ENCODE measurements around the gene KRTAP5-2.

GRCh38 chr11:1563697-1564534, 34.2 kb downstream of the KRTAP5-2 start:
- no peak for TF ChIP-seq SIN3A (conservative IDR thresholded peaks at IDR 0.05 in 1 of 2, IDR thresholded peaks at IDR 0.05 in 1 of 2; ENCODE audit: low read depth in 1 of 2, low read length in 2 of 2)
- TF ChIP-seq ASH2L (IDR thresholded peaks at IDR 0.05; ENCODE audit: low read length): no peak
- no peak for TF ChIP-seq JUND (IDR thresholded peaks at IDR 0.05; ENCODE audit: low read length)
- no peak for TF ChIP-seq CTCF (IDR thresholded peaks at IDR 0.05; ENCODE audit: control extremely low read depth in 1 of 3, insufficient read depth in 1 of 3, low read depth in 1 of 3, low read length in 3 of 3)
- TF ChIP-seq POLR2AphosphoS5 (IDR thresholded peaks at IDR 0.05; ENCODE audit: low read depth, low read length): no peak
- TF ChIP-seq CREB1 (IDR thresholded peaks at IDR 0.05): no peak
- no peak for TF ChIP-seq POLR2A (IDR thresholded peaks at IDR 0.05; ENCODE audit: control extremely low read depth in 1 of 2, low read depth in 2 of 2, low read length in 2 of 2)
- TF ChIP-seq MAFK (IDR thresholded peaks at IDR 0.05; ENCODE audit: low read depth, low read length): no peak
- TF ChIP-seq RAD21 (IDR thresholded peaks at IDR 0.05 in 1 of 2, conservative IDR thresholded peaks at IDR 0.05 in 1 of 2; ENCODE audit: low read depth in 2 of 2, low read length in 2 of 2): no peak
- TF ChIP-seq TAF1 (IDR thresholded peaks at IDR 0.05; ENCODE audit: low read depth, low read length): no peak

Measured in H1 (cell line).